ENCODE data around the gene TECPR1. TPM values are rescaled to one million over a fixed set of nuclear protein-coding genes. Genes with fewer than 3 reads are reported as not detected.

The TECPR1 gene
- total RNA-seq, 1 donor from 2014 or later: 62.5 TPM

- no peak for DNase-seq (ENCODE audit: low read depth)
Observed at GRCh38 chr7:98168904-98169621, 83.0 kb downstream of the TECPR1 start.

GRCh38 chr7:98168181-98168903, 83.7 kb downstream of the TECPR1 start:
- DNase-seq (ENCODE audit: low read depth): peak; percentile 76

GRCh38 chr7:98167653-98168052, 84.4 kb downstream of the TECPR1 start:
- DNase-seq (ENCODE audit: low read depth): no peak

GRCh38 chr7:98166668-98166970, 85.4 kb downstream of the TECPR1 start:
- no peak for DNase-seq (ENCODE audit: low read depth)

- peak; percentile 44 for DNase-seq (ENCODE audit: low read depth)
Observed at GRCh38 chr7:98165827-98166667, 86.0 kb downstream of the TECPR1 start.

Other genes starting within 250 kb of the TECPR1 start
- gene LMTK2, start 145.4 kb downstream of the TECPR1 start, total RNA-seq: 7.1 and 7.3 TPM in 2 replicates
- gene BHLHA15, start 40.8 kb downstream of the TECPR1 start, total RNA-seq: not detected in 2 replicates
- gene BRI3, start 29.5 kb upstream of the TECPR1 start, total RNA-seq: 73.8 and 101 TPM in 2 replicates
- gene BAIAP2L1, start 148.9 kb upstream of the TECPR1 start, total RNA-seq: 19.7 and 21.3 TPM in 2 replicates